GM23248 (cell line): ENCODE measurements around the gene TMEM203.

Source experiments
- EZH2 ChIP-seq: fragments of 200-600 bp; sonication (generic); IDR thresholded peaks from 2 replicates; pipeline ENCODE4 v1.6.1; 2018; ENCODE audit warnings: antibody characterized with exemption, mild to moderate bottlenecking; ENCODE audit not compliant: insufficient read depth, poor library complexity, severe bottlenecking
- EZH2phosphoT487 ChIP-seq: fragments of 200-600 bp; sonication (generic); IDR thresholded peaks from 2 replicates; pipeline ENCODE4 v1.6.1; 2018; ENCODE audit warnings: antibody characterized with exemption, moderate library complexity, mild to moderate bottlenecking, low read depth; ENCODE audit not compliant: insufficient read depth

DNA sequence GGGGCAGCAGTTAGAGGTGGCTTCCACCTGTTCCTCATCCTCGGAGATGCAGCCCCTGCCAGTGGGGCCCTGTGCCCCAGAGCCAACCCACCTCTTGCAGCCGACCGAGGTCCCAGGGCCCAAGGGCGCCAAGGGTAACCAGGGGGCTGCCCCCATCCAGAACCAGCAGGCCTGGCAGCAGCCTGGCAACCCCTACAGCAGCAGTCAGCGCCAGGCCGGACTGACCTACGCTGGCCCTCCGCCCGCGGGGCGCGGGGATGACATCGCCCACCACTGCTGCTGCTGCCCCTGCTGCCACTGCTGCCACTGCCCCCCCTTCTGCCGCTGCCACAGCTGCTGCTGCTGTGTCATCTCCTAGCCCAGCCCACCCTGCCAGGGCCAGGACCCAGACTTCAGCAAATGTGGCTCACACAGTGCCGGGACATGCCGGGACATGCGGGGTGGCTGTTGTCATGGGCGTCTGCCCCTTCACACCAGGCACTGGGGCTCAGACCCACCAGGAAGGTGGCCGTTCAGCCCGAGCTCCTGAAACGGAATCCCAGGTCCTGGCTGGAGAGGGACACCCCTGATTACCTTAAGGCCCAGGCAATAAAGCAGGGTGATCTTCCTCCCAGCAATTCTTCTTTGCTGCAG lies 20.4 kb upstream of the TMEM203 start:
- no peak for TF ChIP-seq EZH2
- no peak for TF ChIP-seq EZH2phosphoT487
